Right lobe of liver (tissue), 6 donors: ENCODE data around the gene PLEKHA1. TPM values are rescaled to one million over a fixed set of nuclear protein-coding genes. Genes with fewer than 3 reads are reported as not detected.

Experiments
- ATAC-seq, 4 donors: fragments of 200-7000 bp; cut with Tn5 transposase; one replicate each; pipeline ENCODE4 v1.9.1; 2020; ENCODE audit warnings: mild to moderate bottlenecking in 4 of 4, moderate library complexity in 4 of 4
- DNase-seq, 3 donors: peaks; one replicate each; pipeline ENCODE4 v3.0.0-alpha.2; 2020
- H3K27ac ChIP-seq, 3 donors: fragments of 200-600 bp; one replicate each; pipeline ENCODE4 v1.8.0; 2022
- H3K27me3 ChIP-seq, 2 donors: fragments of 200-600 bp; one replicate each; pipeline ENCODE4 v1.8.0; 2022
- H3K36me3 ChIP-seq, 4 donors: fragments of 200-600 bp; sonication (generic) in 1 of 4; one replicate each; pipeline versions ENCODE4 v1.5.1 to v1.8.0; 2017 to 2022; ENCODE audit warnings: control low read depth in 1 of 4
- H3K4me1 ChIP-seq, 4 donors: fragments of 200-600 bp; sonication (generic) in 1 of 4; one replicate each; pipeline versions ENCODE4 v1.5.1 to v1.8.0; 2017 to 2022; ENCODE audit warnings: control low read depth in 1 of 4
- H3K4me3 ChIP-seq, 3 donors: fragments of 200-600 bp; one replicate each; pipeline ENCODE4 v1.8.0; 2022
- H3K9me3 ChIP-seq, 4 donors: fragments of 200-600 bp; sonication (generic) in 1 of 4; one replicate each; pipeline versions ENCODE4 v1.5.1 to v1.8.0; 2017 to 2022; ENCODE audit warnings: control low read depth in 1 of 4
- CTCF ChIP-seq, 4 donors: fragments of 200-600 bp in 3 of 4; fragments of 450-650 bp in 1 of 4; IDR thresholded peaks; one replicate each; pipeline versions ENCODE4 v1.5.1 to v1.8.0; 2016 to 2022; ENCODE audit warnings: antibody characterized with exemption in 4 of 4, mild to moderate bottlenecking in 2 of 4
- POLR2A ChIP-seq: fragments of 450-650 bp; IDR thresholded peaks from one replicate; pipeline ENCODE4 v1.6.1; 2017; ENCODE audit warnings: antibody characterized with exemption, mild to moderate bottlenecking
- WGBS: methylation state at CpG from one replicate; pipeline ENCODE4 v1.1.6; 2018; ENCODE audit warnings: low coverage, low lambda C conversion rate; ENCODE audit not compliant: insufficient coverage; ENCODE audit errors: missing lambda C conversion rate; 5-methylcytosine and 5-hydroxymethylcytosine counted together
- intact Hi-C, 2 donors: fragments of 100-400 bp; cut with DNase I; formaldehyde crosslinking; loops; one replicate each; pipeline versions ENCODE4 v1.11.2 to v1.14.1; 2022
- total RNA-seq, 6 experiments: library from RNA; depleted of rRNA in 2 of 6; stranded (reverse); fragments of >200 nt in 2 of 6; fragmentation: NEBNext Ultra II Directional in 3 of 6; extraction: Animal tissue kit (Norgen Biotek cat#: 25700) in 3 of 6; gene quantifications; one replicate each; pipeline versions ENCODE4 v1.1.0 to v1.2.4, GENCODE V29; 2016 to 2023
- donor health status: DM: no; HTN: yes; CAD: no.
- donor health status: DM: no; HTN: no; CAD: no.
- donor health status: DM: no; HTN: no; CAD: no.
- donor health status: DM: no; HTN: yes; CAD: no.
- donor health status: DM: no; HTN: yes; CAD: no.

Gene PLEKHA1
- total RNA-seq, 6 experiments from 2014 or later = 23.1 to 42.2 (median 27.5) TPM

- WGBS = 87% methylated on average over 3 of the region's 3 CpGs
- intact Hi-C loops = no loop called here
- no peak for ATAC-seq
Measured at GRCh38 chr10:122419876-122420623, 45.5 kb downstream of the PLEKHA1 start.

GRCh38 chr10:122420624-122421007 lies 46.1 kb downstream of the PLEKHA1 start:
- Histone ChIP-seq H3K4me1 (no peaks in the 10 kb centered on the region), H3K4me3 (no peak overlapping the region), H3K36me3 (peaks cover 0 to 28% (median 4%) of the 10 kb centered on the region in 4 donors), H3K27ac (no peak overlapping the region), H3K9me3 (no peaks in the 10 kb centered on the region), H3K27me3 (no peaks in the 10 kb centered on the region)
- ATAC-seq = no peak
- intact Hi-C loops = no loop called here
- no peak for DNase-seq
- TF ChIP-seq CTCF (IDR thresholded peaks at IDR 0.05) = no peak
- no peak for TF ChIP-seq POLR2A
- 100% methylated on average over 3 of the region's 3 CpGs for WGBS

More at GRCh38 chr10:122419876-122420623, 45.5 kb downstream of the PLEKHA1 start:
- no peak overlapping the region for H3K27ac ChIP-seq
- no peaks in the 10 kb centered on the region for H3K4me1 ChIP-seq
- TF ChIP-seq CTCF (IDR thresholded peaks at IDR 0.05) = no peak
- no peak for TF ChIP-seq POLR2A
- DNase-seq = no peak
- H3K36me3 ChIP-seq = peaks cover 0 to 23% (median 4%) of the 10 kb centered on the region in 4 donors
- H3K27me3 ChIP-seq = no peaks in the 10 kb centered on the region
- no peak overlapping the region for H3K4me3 ChIP-seq
- no peaks in the 10 kb centered on the region for H3K9me3 ChIP-seq

- Histone ChIP-seq H3K4me3 (no peak overlapping the region), H3K4me1 (no peaks in the 10 kb centered on the region), H3K9me3 (no peaks in the 10 kb centered on the region), H3K27me3 (no peaks in the 10 kb centered on the region), H3K27ac (no peak overlapping the region), H3K36me3 (peaks cover 0 to 22% (median 1%) of the 10 kb centered on the region in 4 donors)
- ATAC-seq (no peak), DNase-seq (no peak)
- no peak for TF ChIP-seq CTCF (IDR thresholded peaks at IDR 0.05)
- 69% methylated on average over 3 of the region's 3 CpGs for WGBS
- intact Hi-C loops = no loop called here
Measured at GRCh38 chr10:122421054-122421625, 46.6 kb downstream of the PLEKHA1 start.

- no peak for DNase-seq
- TF ChIP-seq CTCF (IDR thresholded peaks at IDR 0.05) (no peak), POLR2A (no peak)
- Histone ChIP-seq H3K4me3 (no peak overlapping the region), H3K9me3 (no peaks in the 10 kb centered on the region), H3K4me1 (no peaks in the 10 kb centered on the region), H3K27me3 (no peaks in the 10 kb centered on the region), H3K27ac (no peak overlapping the region), H3K36me3 (peaks cover 0 to 16% (median 0%) of the 10 kb centered on the region in 4 donors)
- peak in 2 of 4 donors; percentile 35 to 66 for ATAC-seq
- intact Hi-C loops = no loop called here
Measured at GRCh38 chr10:122421742-122422141, 47.2 kb downstream of the PLEKHA1 start.
